ENCODE results near the gene KCNG3.

DNA sequence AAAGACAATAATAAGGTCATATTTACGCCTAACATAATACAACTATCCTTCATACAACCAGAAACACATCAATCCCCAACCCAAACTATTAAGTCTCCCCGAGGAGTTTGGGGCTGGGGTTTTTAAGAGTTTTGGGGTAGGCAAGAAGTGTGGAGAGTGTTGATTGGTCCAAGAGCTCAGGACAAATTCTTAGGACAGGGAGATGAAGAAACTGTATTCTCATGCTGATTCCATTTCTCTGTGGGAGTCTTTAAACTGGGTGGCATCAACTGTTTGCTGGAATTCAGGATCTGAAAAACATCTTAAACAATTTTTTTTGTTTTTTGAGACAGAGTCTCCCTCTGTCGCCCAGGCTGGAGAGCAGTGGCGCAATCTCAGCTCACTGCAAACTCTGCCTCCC lies 49.1 kb upstream of the KCNG3 start:
- no peak for TF ChIP-seq EZH2 (IDR thresholded peaks at IDR 0.05; ENCODE audit: borderline replicate concordance, low read length)
- TF ChIP-seq, protein P1, sequence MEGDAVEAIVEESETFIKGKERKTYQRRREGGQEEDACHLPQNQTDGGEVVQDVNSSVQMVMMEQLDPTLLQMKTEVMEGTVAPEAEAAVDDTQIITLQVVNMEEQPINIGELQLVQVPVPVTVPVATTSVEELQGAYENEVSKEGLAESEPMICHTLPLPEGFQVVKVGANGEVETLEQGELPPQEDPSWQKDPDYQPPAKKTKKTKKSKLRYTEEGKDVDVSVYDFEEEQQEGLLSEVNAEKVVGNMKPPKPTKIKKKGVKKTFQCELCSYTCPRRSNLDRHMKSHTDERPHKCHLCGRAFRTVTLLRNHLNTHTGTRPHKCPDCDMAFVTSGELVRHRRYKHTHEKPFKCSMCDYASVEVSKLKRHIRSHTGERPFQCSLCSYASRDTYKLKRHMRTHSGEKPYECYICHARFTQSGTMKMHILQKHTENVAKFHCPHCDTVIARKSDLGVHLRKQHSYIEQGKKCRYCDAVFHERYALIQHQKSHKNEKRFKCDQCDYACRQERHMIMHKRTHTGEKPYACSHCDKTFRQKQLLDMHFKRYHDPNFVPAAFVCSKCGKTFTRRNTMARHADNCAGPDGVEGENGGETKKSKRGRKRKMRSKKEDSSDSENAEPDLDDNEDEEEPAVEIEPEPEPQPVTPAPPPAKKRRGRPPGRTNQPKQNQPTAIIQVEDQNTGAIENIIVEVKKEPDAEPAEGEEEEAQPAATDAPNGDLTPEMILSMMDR (conservative IDR thresholded peaks at IDR 0.05 in 1 of 2, IDR thresholded peaks at IDR 0.05 in 1 of 2; ENCODE audit: extremely low read depth in 1 of 2, insufficient read depth in 1 of 2, low read depth in 1 of 2, low read length in 2 of 2), result no peak

Measured in mammary epithelial cell (primary cell).